Kidney (tissue), 14 donors: ENCODE data around the gene FGGY. TPM values are rescaled to one million over a fixed set of nuclear protein-coding genes. Genes with fewer than 3 reads are reported as not detected.

Experiments used
- DNase-seq, 5 donors: peaks; one replicate each; pipeline ENCODE4 v3.0.0-alpha.2; 2013 to 2020
- FAIRE-seq: peaks from 2 replicates; lab custom pipeline; 2012; peaks lifted over from hg19 to GRCh38; lab: Jason Lieb, UNC
- H3K27ac ChIP-seq, 2 donors: one replicate each; pipeline ENCODE4 v1.7.0; 2013; ENCODE audit warnings: low read depth in 2 of 2, low read length in 2 of 2, inconsistent platforms in 1 of 2
- H3K27me3 ChIP-seq: one replicate; pipeline ENCODE4 v1.7.1; 2013; ENCODE audit warnings: low read length, inconsistent platforms; ENCODE audit not compliant: control insufficient read depth, insufficient read depth
- H3K36me3 ChIP-seq, 3 donors: one replicate each; pipeline versions ENCODE4 v1.7.0 to v1.7.1; 2013; ENCODE audit warnings: low read length in 3 of 3, control low read depth in 1 of 3, inconsistent platforms in 1 of 3; ENCODE audit not compliant: insufficient read depth in 3 of 3, control insufficient read depth in 2 of 3
- H3K4me1 ChIP-seq, 3 donors: one replicate each; pipeline versions ENCODE4 v1.7.0 to v1.7.1; 2013; ENCODE audit warnings: low read length in 3 of 3, inconsistent platforms in 1 of 3, low read depth in 1 of 3; ENCODE audit not compliant: control insufficient read depth in 2 of 3, insufficient read depth in 2 of 3
- H3K4me3 ChIP-seq, 3 donors: one replicate each; pipeline versions ENCODE4 v1.7.0 to v1.8.1; 2013; ENCODE audit warnings: low read length in 3 of 3, control low read depth in 1 of 3, inconsistent platforms in 1 of 3
- H3K9ac ChIP-seq, 3 donors: one replicate each; pipeline versions ENCODE4 v1.7.0 to v1.7.1; 2013; ENCODE audit warnings: low read length in 3 of 3, control low read depth in 1 of 3, inconsistent platforms in 1 of 3
- H3K9me3 ChIP-seq, 3 donors: one replicate each; pipeline versions ENCODE4 v1.7.0 to v1.7.1; 2013; ENCODE audit warnings: low read length in 3 of 3, control low read depth in 1 of 3, inconsistent platforms in 1 of 3; ENCODE audit not compliant: control insufficient read depth in 2 of 3, insufficient read depth in 1 of 3
- CTCF ChIP-seq: IDR thresholded peaks from 3 replicates; pipeline ENCODE4 v1.5.1; 2012; ENCODE audit warnings: mild to moderate bottlenecking, moderate library complexity, borderline replicate concordance; ENCODE audit not compliant: insufficient read depth; ENCODE audit errors: extremely low read depth
- intact Hi-C: fragments of 100-400 bp; cut with DNase I; formaldehyde crosslinking; loops from one replicate; pipeline ENCODE4 v1.11.1; 2022
- polyA plus RNA-seq: library from polyadenylated mRNA; stranded (reverse); fragments of 350-450 nt; fragmentation: Illumina TruSeq; extraction: RNeasy Lipid Tissue Mini Kit (QIAGEN cat#74804); gene quantifications from one replicate; pipeline ENCODE4 v1.2.3, GENCODE V29; 2014; ENCODE audit warnings: low read depth, low replicate concordance; ENCODE audit not compliant: insufficient read depth
- total RNA-seq: library from RNA; stranded (reverse); fragmentation: NEBNext Ultra II Directional; extraction: Animal tissue kit (Norgen Biotek cat#: 25700); gene quantifications from one replicate; pipeline ENCODE4 v1.2.1, GENCODE V29; 2021
- donor health status: control.
- donor health status: control.
- donor health status: control.
- donor health status: control.
- donor health status: control.
- donor health status: DM: yes; HTN: yes; CAD: no.
- donor health status: Normal renal cell carcinoma (clear cell type).

The FGGY gene
- total and polyA plus RNA-seq, 2 donors from 2014 or later: 11.2 to 31.0 TPM

- no peaks in the 10 kb centered on the region for H3K4me1 ChIP-seq
- peak overlapping the region; percentile 26 to 29 for H3K27ac ChIP-seq
- no peaks in the 10 kb centered on the region for H3K9me3 ChIP-seq
- DNase-seq: no peak
- no peak for TF ChIP-seq CTCF
- H3K9ac ChIP-seq: no peak overlapping the region
- H3K4me3 ChIP-seq: no peak overlapping the region
- intact Hi-C loops: no loop called here
- H3K36me3 ChIP-seq: peaks cover 0 to 3% (median 0%) of the 10 kb centered on the region in 3 donors
- H3K27me3 ChIP-seq: no peaks in the 10 kb centered on the region
- FAIRE-seq: no peak
Observed at GRCh38 chr1:59743324-59744091, 446.6 kb downstream of the FGGY start.

GRCh38 chr1:59747420-59748024 lies 450.6 kb downstream of the FGGY start:
- DNase-seq (peak in 1 of 5 donors; percentile 43), FAIRE-seq (no peak)
- no peak overlapping the region for H3K4me3 ChIP-seq
- no peak overlapping the region for H3K9ac ChIP-seq
- H3K27ac ChIP-seq: no peak overlapping the region
- H3K36me3 ChIP-seq: no peaks in the 10 kb centered on the region
- peaks cover 4 to 5% (median 5%) of the 10 kb centered on the region in 3 donors for H3K4me1 ChIP-seq
- intact Hi-C loops: no loop called here
- TF ChIP-seq CTCF: no peak
- no peaks in the 10 kb centered on the region for H3K9me3 ChIP-seq
- no peaks in the 10 kb centered on the region for H3K27me3 ChIP-seq

- intact Hi-C loops: no loop called here
- TF ChIP-seq CTCF: no peak
- Histone ChIP-seq H3K36me3 (no peaks in the 10 kb centered on the region), H3K4me1 (peaks cover 4 to 5% (median 5%) of the 10 kb centered on the region in 3 donors), H3K4me3 (no peak overlapping the region), H3K27me3 (no peaks in the 10 kb centered on the region), H3K27ac (no peak overlapping the region), H3K9ac (no peak overlapping the region), H3K9me3 (no peaks in the 10 kb centered on the region)
- DNase-seq (no peak), FAIRE-seq (no peak)
Observed at GRCh38 chr1:59748123-59748522, 451.2 kb downstream of the FGGY start.
